Naive B cell (primary cell): Measurements from ENCODE around the gene PHF23. TPM values are rescaled to one million over a fixed set of nuclear protein-coding genes. Genes with fewer than 3 reads are reported as not detected.

Experiments used
- ATAC-seq, 2 donors: fragments of 150-1000 bp; cut with Tn5 transposase; 2 replicates each; pipeline ENCODE4 v1.10.0; 2021; ENCODE audit warnings: low read depth in 2 of 2, mild to moderate bottlenecking in 2 of 2, moderate library complexity in 2 of 2
- DNase-seq: peaks from one replicate; pipeline ENCODE4 v3.0.0; 2022
- H3K27ac Mint-ChIP-seq, 6 donors: one replicate each; pipeline ENCODE4 v1.8.0; 2020 to 2022; ENCODE audit warnings: mild to moderate bottlenecking in 6 of 6, mixed read lengths in 6 of 6, moderate library complexity in 5 of 6, inconsistent platforms in 2 of 6
- H3K27me3 Mint-ChIP-seq, 3 donors: one replicate each; pipeline ENCODE4 v1.8.0; 2021 to 2022; ENCODE audit warnings: mixed read lengths in 3 of 3, mild to moderate bottlenecking in 1 of 3
- H3K36me3 Mint-ChIP-seq, 2 donors: one replicate each; pipeline ENCODE4 v1.8.0; 2020 to 2022; ENCODE audit warnings: mixed read lengths in 2 of 2, inconsistent platforms in 1 of 2, mild to moderate bottlenecking in 1 of 2
- H3K4me1 Mint-ChIP-seq, 3 donors: one replicate each; pipeline ENCODE4 v1.8.0; 2020 to 2022; ENCODE audit warnings: mixed read lengths in 3 of 3, inconsistent platforms in 1 of 3, mild to moderate bottlenecking in 1 of 3, moderate library complexity in 1 of 3
- H3K4me3 Mint-ChIP-seq, 8 donors: one replicate each; pipeline ENCODE4 v1.8.0; 2020 to 2022; ENCODE audit warnings: mild to moderate bottlenecking in 8 of 8, mixed read lengths in 8 of 8, moderate library complexity in 8 of 8, inconsistent platforms in 2 of 8
- H3K9me3 Mint-ChIP-seq, 7 donors: one replicate each; pipeline ENCODE4 v1.8.0; 2020 to 2022; ENCODE audit warnings: mixed read lengths in 7 of 7, mild to moderate bottlenecking in 5 of 7, inconsistent platforms in 2 of 7, moderate library complexity in 1 of 7
- polyA plus RNA-seq, 6 donors: library from polyadenylated mRNA; unstranded; fragments of 300-500 nt; fragmentation: Illumina TruSeq; gene quantifications; one replicate each; pipeline ENCODE4 v1.2.3, GENCODE V29; 2021; ENCODE audit warnings: low read depth in 6 of 6

The PHF23 gene
- polyA plus RNA-seq, 6 donors from 2014 or later = 11.9 to 24.2 (median 20.5) TPM

DNA sequence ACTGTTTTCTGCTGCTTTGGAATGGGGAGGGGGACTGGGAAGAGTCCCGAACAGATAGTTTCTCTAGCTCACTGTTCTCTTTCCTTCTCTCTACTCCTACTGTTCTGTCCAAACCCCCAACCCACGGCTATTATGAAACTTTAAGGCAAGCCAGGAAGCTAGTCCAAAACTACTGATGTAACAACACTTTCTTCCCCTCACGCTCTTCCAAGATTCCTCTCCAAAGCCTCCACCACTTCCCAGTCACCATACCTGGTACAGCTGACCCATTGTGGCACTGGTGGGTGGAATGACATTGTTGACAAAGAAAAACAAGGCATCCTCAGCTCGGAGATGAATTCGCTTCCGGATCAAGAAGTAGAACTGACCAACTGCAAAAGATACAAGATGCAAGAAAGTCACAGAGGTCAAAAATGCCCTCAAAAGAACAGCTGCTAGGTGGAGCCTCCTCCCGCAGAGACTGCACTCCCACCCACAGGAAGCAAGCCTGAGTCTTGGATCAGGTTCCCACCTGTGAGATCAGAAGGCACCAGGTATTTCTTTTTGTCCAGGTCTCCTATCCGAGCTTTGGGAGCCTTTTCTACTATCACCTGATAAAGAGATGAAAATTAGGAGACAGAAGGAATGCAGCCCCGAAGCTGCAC is 2.0 kb upstream of the PHF23 start:
- H3K36me3 Mint-ChIP-seq = peaks cover 9 to 36% of the 10 kb centered on the region in 2 donors
- no peak for ATAC-seq

DNA sequence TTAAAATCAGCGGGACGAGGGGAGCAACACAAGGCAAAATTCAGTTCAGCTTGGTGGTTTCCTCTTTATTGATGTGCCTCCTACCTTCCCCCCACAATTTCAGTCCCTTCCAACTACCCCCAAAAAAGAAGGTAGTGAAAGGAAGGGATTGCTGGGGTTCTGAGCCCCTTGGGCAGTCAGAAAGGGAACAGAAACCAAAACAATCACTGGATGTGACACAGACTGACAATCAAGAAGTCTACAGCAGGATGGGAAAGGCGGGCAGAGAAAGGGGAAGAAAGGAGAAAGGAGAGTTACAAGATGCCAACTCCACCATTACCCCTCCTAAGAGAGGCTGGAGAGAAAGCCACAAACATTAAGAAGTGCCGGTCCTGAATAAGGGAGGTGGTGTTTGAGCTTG is 1.1 kb upstream of the PHF23 start:
- Mint-ChIP-seq H3K27ac (peak overlapping the region; percentile 80 to 100 (median 98)), H3K36me3 (peaks cover 4 to 32% of the 10 kb centered on the region in 2 donors), H3K4me3 (peak overlapping the region; percentile 87 to 100 (median 98)), H3K27me3 (no peaks in the 10 kb centered on the region), H3K4me1 (peaks cover 51 to 62% (median 57%) of the 10 kb centered on the region in 3 donors), H3K9me3 (peaks cover 0 to 4% (median 0%) of the 10 kb centered on the region in 7 donors)
- peak; percentile 7 to 9 for ATAC-seq
- DNase-seq = peak; percentile 62

More for the DNA sequence above, 2.0 kb upstream of the PHF23 start:
- Mint-ChIP-seq H3K4me1 (peaks cover 47 to 58% (median 55%) of the 10 kb centered on the region in 3 donors), H3K9me3 (peaks cover 0 to 4% (median 0%) of the 10 kb centered on the region in 7 donors), H3K27ac (peak overlapping the region in 5 of 6 donors; percentile 98 to 100 (median 100)), H3K27me3 (no peaks in the 10 kb centered on the region), H3K4me3 (peak overlapping the region; percentile 87 to 100 (median 98))
- DNase-seq = no peak

DNA sequence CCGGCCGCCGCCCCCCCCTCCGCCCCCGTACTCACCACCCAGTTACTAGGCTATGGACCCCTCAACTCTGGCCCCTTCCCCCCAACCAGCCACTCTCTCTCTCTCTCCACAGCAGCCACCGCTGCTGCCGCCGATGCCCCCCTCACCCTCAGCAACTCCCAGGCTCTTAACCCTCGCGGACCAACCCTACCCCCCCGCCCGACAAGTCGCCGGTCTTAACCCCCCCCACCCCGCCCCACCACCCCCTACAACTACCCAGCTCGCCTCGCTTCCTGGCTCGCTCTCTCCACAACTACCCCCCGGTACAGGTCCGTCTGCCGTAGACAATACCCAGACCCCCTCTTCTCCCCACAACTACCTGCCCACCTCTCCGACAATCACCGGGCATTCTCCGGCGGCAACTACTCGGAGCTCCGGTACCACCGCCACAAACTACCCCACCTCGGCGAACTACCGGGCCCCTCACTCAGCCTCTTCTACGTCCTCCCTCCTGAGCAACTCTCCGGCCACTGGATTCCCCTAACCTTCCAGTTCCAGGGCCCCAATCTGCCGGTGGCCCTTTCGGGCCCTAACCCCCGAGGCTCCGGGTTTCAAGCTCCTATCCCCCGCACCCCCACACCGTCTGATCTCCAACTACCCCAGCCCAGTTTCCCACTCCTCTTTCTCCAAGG is 702 bp downstream of the PHF23 start:
- Mint-ChIP-seq H3K27ac (peak overlapping the region; percentile 91 to 100 (median 96)), H3K4me1 (peaks cover 66 to 78% (median 70%) of the 10 kb centered on the region in 3 donors), H3K36me3 (peaks cover 4 to 32% of the 10 kb centered on the region in 2 donors)

DNA sequence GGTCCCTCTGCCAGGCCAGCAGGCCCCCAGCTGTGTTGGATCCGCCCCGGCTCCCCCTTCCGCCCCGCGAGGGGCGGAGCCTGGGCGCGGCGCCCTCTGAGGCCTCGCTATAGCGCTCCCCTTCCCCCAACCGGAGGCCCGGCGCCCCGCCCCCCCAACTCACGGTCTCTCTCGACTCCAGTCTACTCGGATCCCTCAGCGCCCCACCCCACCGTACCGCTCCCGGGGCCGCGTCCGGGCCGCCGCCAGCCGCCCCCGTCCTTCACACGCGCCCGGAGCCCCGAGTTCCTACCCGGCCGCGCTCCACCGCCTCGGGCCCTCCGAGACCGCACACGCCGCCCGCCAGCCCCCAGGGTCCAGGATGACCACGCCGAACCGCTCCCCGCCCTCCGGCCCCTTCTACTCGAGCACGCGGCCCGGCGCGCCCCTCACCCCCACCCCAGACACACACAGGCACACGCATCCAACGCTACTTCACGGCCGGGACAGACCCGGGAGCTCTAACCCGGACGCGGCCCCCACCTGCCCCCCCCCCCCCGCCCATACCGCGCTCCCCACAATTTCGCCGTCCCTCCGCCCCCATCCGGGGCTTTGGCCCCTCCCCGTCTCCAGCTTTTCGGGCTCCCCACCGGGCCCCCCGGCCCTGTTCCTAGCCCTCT is 1.4 kb downstream of the PHF23 start:
- H3K9me3 Mint-ChIP-seq = peaks cover 0 to 4% (median 0%) of the 10 kb centered on the region in 7 donors
- H3K4me3 Mint-ChIP-seq = peak overlapping the region; percentile 87 to 100 (median 98)
- peak overlapping the region; percentile 87 to 100 (median 94) for H3K27ac Mint-ChIP-seq
- H3K4me1 Mint-ChIP-seq = peaks cover 68 to 79% (median 71%) of the 10 kb centered on the region in 3 donors
- H3K27me3 Mint-ChIP-seq = no peaks in the 10 kb centered on the region
- DNase-seq = peak; percentile 72
- ATAC-seq = peak; percentile 27 to 32
- peaks cover 4 to 32% of the 10 kb centered on the region in 2 donors for H3K36me3 Mint-ChIP-seq

More for the DNA sequence above, 702 bp downstream of the PHF23 start:
- no peak for DNase-seq
- Mint-ChIP-seq H3K27me3 (no peaks in the 10 kb centered on the region), H3K4me3 (peak overlapping the region; percentile 87 to 100 (median 98)), H3K9me3 (peaks cover 0 to 4% (median 0%) of the 10 kb centered on the region in 7 donors)
- ATAC-seq = no peak

DNA sequence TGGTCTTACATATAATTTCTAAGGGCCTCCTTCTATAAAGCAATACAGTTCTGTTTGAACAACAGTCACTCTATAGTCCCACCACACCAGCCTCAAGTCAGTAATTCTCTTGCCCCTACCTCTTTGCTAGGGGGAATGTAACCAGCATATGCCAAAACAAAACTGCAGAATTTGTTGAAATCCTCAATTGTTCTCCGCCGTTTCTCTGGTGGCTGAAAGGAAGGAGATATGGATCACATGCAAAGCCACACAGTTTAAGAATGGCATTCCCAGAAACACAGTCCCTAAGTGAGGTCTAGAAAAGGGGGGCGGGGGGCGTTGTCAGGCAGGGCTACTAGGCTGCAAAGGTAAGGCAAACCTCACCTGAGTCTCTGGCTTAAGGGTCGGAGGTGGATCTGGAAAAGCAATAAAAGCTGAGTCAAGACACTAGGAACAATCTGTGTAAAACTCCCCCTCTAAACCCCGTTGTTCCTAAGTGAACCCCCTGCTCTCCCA is 1.9 kb downstream of the PHF23 start:
- Mint-ChIP-seq H3K36me3 (peaks cover 4 to 30% of the 10 kb centered on the region in 2 donors), H3K27ac (peak overlapping the region; percentile 0 to 100 (median 93)), H3K27me3 (no peaks in the 10 kb centered on the region), H3K4me3 (peak overlapping the region; percentile 87 to 100 (median 98)), H3K4me1 (peaks cover 69 to 78% (median 73%) of the 10 kb centered on the region in 3 donors), H3K9me3 (no peaks in the 10 kb centered on the region)
- ATAC-seq = no peak
- no peak for DNase-seq

DNA sequence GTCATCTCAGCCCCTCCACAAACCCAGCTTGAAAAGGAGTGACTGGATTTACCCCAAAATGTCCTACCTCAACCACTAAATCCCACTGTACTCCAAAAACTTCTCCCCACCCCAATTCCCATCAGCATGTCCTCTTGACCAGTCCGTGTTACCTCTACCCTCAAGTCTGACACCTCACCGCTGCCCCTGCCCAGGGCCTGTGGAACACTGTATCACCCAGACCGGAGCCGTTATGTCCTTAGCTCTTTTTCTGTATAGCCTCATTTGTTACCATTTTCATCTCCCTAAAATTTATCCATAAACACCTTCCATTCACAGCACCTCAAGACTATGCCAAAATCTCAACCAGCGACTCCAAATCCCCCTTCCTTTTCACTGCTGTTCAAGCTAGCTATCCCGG is 2.4 kb downstream of the PHF23 start:
- H3K27ac Mint-ChIP-seq = peak overlapping the region in 4 of 6 donors; percentile 0 to 100 (median 95)
- no peaks in the 10 kb centered on the region for H3K9me3 Mint-ChIP-seq
- H3K4me3 Mint-ChIP-seq = peak overlapping the region; percentile 77 to 100 (median 97)
- peaks cover 70 to 79% (median 73%) of the 10 kb centered on the region in 3 donors for H3K4me1 Mint-ChIP-seq
- DNase-seq (no peak), ATAC-seq (no peak)
- H3K36me3 Mint-ChIP-seq = peaks cover under 1 to 25% of the 10 kb centered on the region in 2 donors
- no peaks in the 10 kb centered on the region for H3K27me3 Mint-ChIP-seq

DNA sequence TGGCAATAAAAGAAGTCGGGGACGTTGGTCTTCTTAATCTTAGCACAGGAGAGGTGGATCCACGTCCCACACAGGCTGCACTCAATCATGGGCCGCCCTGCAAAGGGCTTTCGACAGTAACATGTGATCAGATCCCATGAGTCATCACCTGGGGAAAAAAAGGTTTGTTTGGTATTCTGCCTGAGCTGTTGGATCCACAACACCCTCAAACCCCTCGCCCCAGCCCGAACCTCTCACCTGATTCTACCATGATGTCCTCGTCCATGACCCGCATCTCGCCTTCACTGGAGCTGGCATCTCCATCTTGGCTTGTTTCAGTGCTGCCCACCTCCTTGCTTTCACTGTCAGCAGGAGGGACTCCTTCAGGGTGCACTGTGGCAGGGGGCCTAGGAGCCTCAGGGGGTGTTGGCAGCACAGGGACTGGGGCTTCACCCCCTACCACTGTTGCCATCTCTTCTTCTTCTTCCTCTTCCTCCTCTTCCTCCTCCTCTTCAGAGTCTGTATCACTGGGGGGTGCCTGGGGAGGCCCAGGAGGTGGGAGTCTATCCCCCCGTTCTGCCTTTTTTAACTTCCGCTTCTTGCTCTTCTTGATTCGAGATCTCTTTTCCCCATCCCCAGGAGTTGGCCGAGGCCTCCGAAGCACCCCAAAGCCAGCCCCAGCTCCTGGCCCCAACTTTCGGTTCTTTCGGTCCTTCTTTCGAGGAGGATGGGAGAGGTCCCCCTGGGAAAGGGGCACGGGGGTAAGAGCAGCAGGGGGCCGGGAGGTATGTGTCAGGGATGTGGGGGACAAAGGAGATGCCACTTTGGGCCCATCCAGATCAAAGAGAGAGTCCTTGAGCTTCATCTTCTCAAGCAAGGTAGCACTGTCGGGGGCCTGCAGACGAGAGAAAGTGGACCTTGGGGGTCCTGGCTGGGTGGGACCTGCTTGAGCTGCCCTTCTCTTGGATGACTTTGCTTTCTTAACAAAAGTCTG is 3.3 kb downstream of the PHF23 start:
- Mint-ChIP-seq H3K4me1 (peaks cover 63 to 72% (median 66%) of the 10 kb centered on the region in 3 donors), H3K27me3 (no peaks in the 10 kb centered on the region), H3K9me3 (no peaks in the 10 kb centered on the region), H3K36me3 (peaks cover 0 to 16% of the 10 kb centered on the region in 2 donors), H3K27ac (peak overlapping the region in 4 of 6 donors; percentile 84 to 100 (median 92)), H3K4me3 (peak overlapping the region; percentile 30 to 100 (median 96))
- DNase-seq (no peak), ATAC-seq (no peak)

DNA sequence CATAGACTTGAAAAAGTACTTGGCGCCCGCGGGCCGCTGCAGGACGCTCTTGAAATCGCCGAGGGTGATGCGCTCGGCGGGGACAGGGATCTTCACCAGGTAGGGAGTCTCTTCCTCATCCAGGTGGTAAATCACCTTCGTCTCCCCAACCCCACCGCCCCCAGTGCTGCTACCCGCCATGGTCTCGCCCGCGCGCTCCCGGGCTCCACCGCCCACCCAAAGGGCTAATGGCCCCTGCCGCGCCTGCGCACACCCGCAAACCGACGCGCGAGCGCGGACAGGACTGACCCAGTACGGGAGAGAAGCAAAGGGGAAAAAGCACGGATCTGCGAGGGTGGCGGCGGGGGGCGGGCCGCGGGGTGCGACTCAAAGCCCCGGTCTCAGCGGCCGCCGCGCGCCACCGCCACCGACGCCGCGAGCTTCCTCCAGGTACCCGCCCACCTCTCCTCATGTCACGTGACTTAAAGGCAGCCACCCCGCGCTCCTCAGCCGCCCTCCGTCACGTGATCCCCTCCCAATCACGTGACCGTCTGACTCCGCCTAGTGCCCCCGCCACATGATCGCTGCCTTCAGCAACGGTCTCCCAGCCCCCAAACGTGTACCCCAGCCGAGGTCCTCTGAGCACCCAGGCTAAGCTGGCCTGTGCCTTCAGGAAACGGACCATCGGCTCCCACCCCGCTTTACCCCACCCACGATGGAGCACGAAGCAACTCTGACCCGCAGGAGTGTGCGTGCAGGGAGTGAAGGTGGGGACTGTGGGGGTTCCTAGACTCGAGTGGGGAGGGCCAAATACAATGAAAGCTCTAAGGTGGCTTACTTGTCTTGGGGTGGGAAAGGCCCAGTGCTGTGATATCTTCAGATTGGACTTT is 4.9 kb downstream of the PHF23 start, which contains the start of gene DVL2:
Gene DVL2, minus strand, starts transcription at position 435 of the 869 bp plus-strand sequence. Its CDS starts 255 bp downstream, at position 180.
- Mint-ChIP-seq H3K4me3 (peak within 1 kb of the TSS; percentile 84 to 97 (median 92)), H3K9me3 (no peaks in the 10 kb centered on the region), H3K27me3 (no peaks in the 10 kb centered on the region), H3K4me1 (peaks cover 52 to 56% (median 52%) of the 10 kb centered on the region in 3 donors), H3K36me3 (peaks cover 0 to 8% of the 10 kb centered on the region in 2 donors), H3K27ac (peak within 1 kb of the TSS; percentile 61 to 97 (median 94))
- ATAC-seq (peak; percentile 60 to 65), DNase-seq (peak; percentile 95)

DNA sequence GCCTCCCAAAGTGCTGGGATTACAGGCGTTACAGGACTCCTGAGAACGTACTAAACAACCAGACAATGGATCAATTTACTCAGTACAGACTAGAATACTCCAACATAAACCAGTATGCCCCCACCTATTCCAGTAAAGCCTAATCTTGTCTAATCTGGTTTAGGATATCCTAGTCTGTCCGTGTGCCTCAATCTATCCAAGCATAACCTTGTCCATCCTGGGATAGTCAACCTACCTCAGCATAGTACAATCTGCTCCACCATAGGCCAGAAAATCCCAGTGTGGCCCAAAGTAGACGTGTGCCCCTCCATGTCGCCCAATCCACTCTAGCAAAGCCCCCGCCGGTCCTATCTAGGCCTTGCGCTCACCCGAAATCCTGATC is 5.6 kb downstream of the PHF23 start:
- Mint-ChIP-seq H3K27ac (peak overlapping the region in 5 of 6 donors; percentile 81 to 97 (median 92)), H3K4me1 (peaks cover 51 to 56% (median 52%) of the 10 kb centered on the region in 3 donors), H3K27me3 (no peaks in the 10 kb centered on the region), H3K4me3 (peak overlapping the region; percentile 84 to 97 (median 92)), H3K9me3 (no peaks in the 10 kb centered on the region), H3K36me3 (peaks cover 0 to 8% of the 10 kb centered on the region in 2 donors)
- ATAC-seq (peak in 1 of 2 donors; percentile 2), DNase-seq (no peak)

DNA sequence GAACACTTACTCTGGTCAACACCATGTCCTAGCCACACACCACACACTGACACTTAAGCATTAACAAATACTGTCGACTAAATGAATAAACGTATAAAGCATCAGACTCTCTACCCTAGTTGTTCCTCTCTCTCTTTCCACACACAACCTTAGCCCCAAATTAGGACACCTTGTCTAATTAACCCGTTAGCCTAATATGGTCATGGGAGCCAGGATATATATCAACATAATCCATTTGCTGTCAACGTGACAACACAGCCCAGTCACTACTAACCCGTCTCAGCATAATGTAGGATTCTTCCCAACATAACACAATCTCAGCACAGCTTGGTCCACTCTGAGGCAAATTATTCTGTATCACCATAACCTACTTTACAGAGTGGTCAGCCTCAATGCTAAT is 7.1 kb downstream of the PHF23 start:
- H3K36me3 Mint-ChIP-seq = peaks cover 0 to 14% of the 10 kb centered on the region in 2 donors
- no peaks in the 10 kb centered on the region for H3K9me3 Mint-ChIP-seq
- peaks cover 43 to 53% (median 48%) of the 10 kb centered on the region in 3 donors for H3K4me1 Mint-ChIP-seq
- ATAC-seq = no peak
- peak overlapping the region in 1 of 6 donors; percentile 12 for H3K27ac Mint-ChIP-seq
- no peaks in the 10 kb centered on the region for H3K27me3 Mint-ChIP-seq
- no peak for DNase-seq
- peak overlapping the region in 3 of 8 donors; percentile 8 to 23 (median 12) for H3K4me3 Mint-ChIP-seq

DNA sequence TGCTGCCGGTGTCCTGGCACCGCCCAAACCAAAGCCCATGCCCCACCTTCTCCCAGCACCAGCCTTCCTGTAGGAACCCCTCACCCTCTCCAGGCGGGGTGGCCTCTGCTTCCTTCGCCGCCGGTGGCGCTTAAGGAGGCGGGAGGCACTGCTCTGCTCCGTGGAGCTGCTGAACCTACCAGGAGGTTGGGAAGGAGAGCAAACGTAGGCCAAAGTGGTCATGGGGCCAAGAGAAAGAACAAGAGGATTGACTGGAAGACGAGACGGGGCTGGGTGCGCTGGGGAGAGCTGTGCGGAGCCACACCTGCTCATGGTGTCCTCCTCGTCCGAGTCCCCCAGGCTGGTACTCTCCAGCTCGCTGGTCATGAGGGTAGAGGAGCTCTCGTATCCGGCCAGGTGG is 9.8 kb downstream of the PHF23 start:
- H3K4me3 Mint-ChIP-seq = no peak overlapping the region
- ATAC-seq = no peak
- no peaks in the 10 kb centered on the region for H3K9me3 Mint-ChIP-seq
- H3K27me3 Mint-ChIP-seq = no peaks in the 10 kb centered on the region
- H3K27ac Mint-ChIP-seq = no peak overlapping the region
- H3K4me1 Mint-ChIP-seq = peaks cover 23 to 26% (median 25%) of the 10 kb centered on the region in 3 donors
- no peak for DNase-seq
- H3K36me3 Mint-ChIP-seq = peaks cover 0 to 9% of the 10 kb centered on the region in 2 donors
